Large intestine (tissue), 3 donors: ENCODE data around the gene TTC7B. TPM values are rescaled to one million over a fixed set of nuclear protein-coding genes. Genes with fewer than 3 reads are reported as not detected.
A peak's percentile ranks its signal among the peaks of the same experiment; 100 is the strongest.

Experiments
- DNase-seq, 2 donors: peaks; one replicate each; pipeline versions ENCODE4 v3.0.0 to v3.0.0-alpha.2; 2013
- H3K27ac ChIP-seq: one replicate; pipeline ENCODE4 v1.5.1; 2013; ENCODE audit warnings: low read length
- H3K27me3 ChIP-seq: 2 replicates; pipeline ENCODE4 v1.6.1; 2013; ENCODE audit warnings: low read length; ENCODE audit not compliant: control insufficient read depth, insufficient read depth
- H3K36me3 ChIP-seq: 2 replicates; pipeline ENCODE4 v1.6.1; 2013; ENCODE audit warnings: low read length; ENCODE audit not compliant: control insufficient read depth, insufficient read depth
- H3K4me1 ChIP-seq: one replicate; pipeline ENCODE4 v1.6.1; 2013; ENCODE audit warnings: low read length; ENCODE audit not compliant: control insufficient read depth, insufficient read depth
- H3K4me3 ChIP-seq: one replicate; pipeline ENCODE4 v1.5.1; 2013; ENCODE audit warnings: low read length
- H3K9me3 ChIP-seq: one replicate; pipeline ENCODE4 v1.6.1; 2013; ENCODE audit warnings: mild to moderate bottlenecking, low read depth, low read length, moderate library complexity; ENCODE audit not compliant: control insufficient read depth
- WGBS: methylation state at CpG from one replicate; pipeline ENCODE4 v1.1.5; 2013; ENCODE audit warnings: low lambda C conversion rate; ENCODE audit not compliant: insufficient coverage; 5-methylcytosine and 5-hydroxymethylcytosine counted together
- polyA plus RNA-seq: library from polyadenylated mRNA; unstranded; fragments of 120-200 nt; gene quantifications from one replicate; pipeline ENCODE4 v1.2.1, GENCODE V29; 2013

The TTC7B gene
- polyA plus RNA-seq, 1 donor: 12.2 TPM

GRCh38 chr14:90508536-90509254 is 307.5 kb downstream of the TTC7B start:
- no peaks in the 10 kb centered on the region for H3K36me3 ChIP-seq
- peak overlapping the region; percentile 32 for H3K27ac ChIP-seq
- no peaks in the 10 kb centered on the region for H3K27me3 ChIP-seq
- H3K9me3 ChIP-seq: no peaks in the 10 kb centered on the region
- DNase-seq: peak; percentile 62 to 85
- H3K4me1 ChIP-seq: peaks cover 49% of the 10 kb centered on the region
- 33% methylated on average over 3 of the region's 21 CpGs for WGBS
- no peak overlapping the region for H3K4me3 ChIP-seq

GRCh38 chr14:90508036-90508435 is 308.2 kb downstream of the TTC7B start:
- no peak for DNase-seq
- H3K4me3 ChIP-seq: no peak overlapping the region
- H3K27ac ChIP-seq: no peak overlapping the region
- 100% methylated on average over 2 of the region's 9 CpGs for WGBS
- peaks cover 44% of the 10 kb centered on the region for H3K4me1 ChIP-seq
- H3K27me3 ChIP-seq: no peaks in the 10 kb centered on the region
- H3K36me3 ChIP-seq: no peaks in the 10 kb centered on the region
- H3K9me3 ChIP-seq: no peaks in the 10 kb centered on the region

- Histone ChIP-seq H3K27ac (no peak overlapping the region), H3K4me1 (peaks cover 38% of the 10 kb centered on the region), H3K9me3 (no peaks in the 10 kb centered on the region), H3K27me3 (no peaks in the 10 kb centered on the region), H3K36me3 (no peaks in the 10 kb centered on the region), H3K4me3 (no peak overlapping the region)
- DNase-seq: no peak
- no CpG with 5 or more reads among the region's 7 CpGs for WGBS
Observed at GRCh38 chr14:90507428-90507827, 308.8 kb downstream of the TTC7B start.

GRCh38 chr14:90506748-90507147 is 309.5 kb downstream of the TTC7B start:
- Histone ChIP-seq H3K4me1 (peaks cover 34% of the 10 kb centered on the region), H3K27ac (no peak overlapping the region), H3K27me3 (no peaks in the 10 kb centered on the region), H3K36me3 (no peaks in the 10 kb centered on the region), H3K9me3 (no peaks in the 10 kb centered on the region), H3K4me3 (no peak overlapping the region)
- no CpG with 5 or more reads among the region's 6 CpGs for WGBS
- DNase-seq: no peak

GRCh38 chr14:90505531-90505930 is 310.7 kb downstream of the TTC7B start:
- Histone ChIP-seq H3K4me3 (no peak overlapping the region), H3K36me3 (no peaks in the 10 kb centered on the region), H3K9me3 (no peaks in the 10 kb centered on the region), H3K27ac (no peak overlapping the region), H3K4me1 (peaks cover 35% of the 10 kb centered on the region), H3K27me3 (no peaks in the 10 kb centered on the region)
- no peak for DNase-seq
- WGBS: 90% methylated on average over 2 of the region's 13 CpGs

GRCh38 chr14:90504643-90505042 is 311.6 kb downstream of the TTC7B start:
- no peak for DNase-seq
- Histone ChIP-seq H3K27ac (no peak overlapping the region), H3K9me3 (no peaks in the 10 kb centered on the region), H3K27me3 (no peaks in the 10 kb centered on the region), H3K4me3 (no peak overlapping the region), H3K36me3 (no peaks in the 10 kb centered on the region), H3K4me1 (peaks cover 28% of the 10 kb centered on the region)
- no CpG with 5 or more reads among the region's 8 CpGs for WGBS

- WGBS: no CpG with 5 or more reads among the region's 5 CpGs
- Histone ChIP-seq H3K27ac (no peak overlapping the region), H3K4me3 (no peak overlapping the region), H3K27me3 (no peaks in the 10 kb centered on the region), H3K4me1 (peaks cover 18% of the 10 kb centered on the region), H3K36me3 (no peaks in the 10 kb centered on the region), H3K9me3 (no peaks in the 10 kb centered on the region)
- DNase-seq: no peak
Observed at GRCh38 chr14:90503582-90503981, 312.6 kb downstream of the TTC7B start.

GRCh38 chr14:90502760-90503159 is 313.5 kb downstream of the TTC7B start:
- H3K4me3 ChIP-seq: no peak overlapping the region
- no peaks in the 10 kb centered on the region for H3K36me3 ChIP-seq
- no peaks in the 10 kb centered on the region for H3K27me3 ChIP-seq
- no peaks in the 10 kb centered on the region for H3K9me3 ChIP-seq
- H3K27ac ChIP-seq: no peak overlapping the region
- peaks cover 15% of the 10 kb centered on the region for H3K4me1 ChIP-seq
- DNase-seq: no peak

GRCh38 chr14:90500665-90501370 is 315.4 kb downstream of the TTC7B start:
- WGBS: no CpG with 5 or more reads among the region's 19 CpGs

GRCh38 chr14:90499908-90500664 is 316.1 kb downstream of the TTC7B start:
- H3K9me3 ChIP-seq: no peaks in the 10 kb centered on the region
- no CpG with 5 or more reads among the region's 10 CpGs for WGBS
- H3K4me1 ChIP-seq: peaks cover 15% of the 10 kb centered on the region
- H3K27me3 ChIP-seq: no peaks in the 10 kb centered on the region
- no peaks in the 10 kb centered on the region for H3K36me3 ChIP-seq
- H3K27ac ChIP-seq: no peak overlapping the region
- H3K4me3 ChIP-seq: no peak overlapping the region
- DNase-seq: no peak

More at GRCh38 chr14:90500665-90501370, 315.4 kb downstream of the TTC7B start:
- DNase-seq: no peak
- Histone ChIP-seq H3K9me3 (no peaks in the 10 kb centered on the region), H3K36me3 (no peaks in the 10 kb centered on the region), H3K27ac (no peak overlapping the region), H3K4me3 (no peak overlapping the region), H3K4me1 (peaks cover 15% of the 10 kb centered on the region), H3K27me3 (no peaks in the 10 kb centered on the region)
